IMR-90 (cell line): ENCODE data around the gene SNTG2. TPM values are rescaled to one million over a fixed set of nuclear protein-coding genes. Genes with fewer than 3 reads are reported as not detected.

ENCODE experiments used
- ATAC-seq: fragments of 200-7000 bp; cut with Tn5 transposase; 2 replicates; pipeline ENCODE4 v1.9.1; 2020; ENCODE audit warnings: low read depth, mild to moderate bottlenecking, moderate library complexity
- BruUV-seq: library from RNA; stranded (reverse); fragments of 400-500 nt; replicated peaks from 2 replicates; lab custom pipeline; 2021; lab: Mats Ljungman, UMichigan
- CTCF ChIA-PET: fragments of 300-600 bp; formaldehyde crosslinking; extraction: SDS; loops from one replicate; lab custom pipeline; 2021; ENCODE audit warnings: antibody characterized with exemption; lab: Yijun Ruan, JAX
- POLR2A ChIA-PET: fragments of 300-600 bp; sonication (Branson Sonifier 250); formaldehyde crosslinking; loops from one replicate; lab custom pipeline; 2022; ENCODE audit warnings: antibody characterized with exemption; ENCODE audit not compliant: unreplicated experiment; lab: Charles Lee
- DNase-seq: peaks from one replicate; pipeline ENCODE4 v3.0.0; 2013
- H2AFZ ChIP-seq: replicated peaks from 2 replicates; pipeline ENCODE3; 2013; ENCODE audit warnings: low read length, mild to moderate bottlenecking; ENCODE audit not compliant: poor library complexity
- H2AK5ac ChIP-seq: 2 replicates; pipeline ENCODE4 v1.6.1; 2013; ENCODE audit warnings: low read depth, low read length, inconsistent platforms
- H2AK9ac ChIP-seq: replicated peaks from 2 replicates; pipeline ENCODE3; 2013; ENCODE audit warnings: mild to moderate bottlenecking, low read depth, low read length, moderate library complexity; ENCODE audit not compliant: poor library complexity
- H2BK120ac ChIP-seq: 2 replicates; pipeline ENCODE4 v1.6.1; 2013; ENCODE audit warnings: low read depth, low read length, inconsistent platforms
- H2BK15ac ChIP-seq: 3 replicates; pipeline ENCODE4 v1.6.1; 2013; ENCODE audit warnings: low read depth, low read length, inconsistent platforms
- H2BK20ac ChIP-seq: 2 replicates; pipeline ENCODE4 v1.6.1; 2013; ENCODE audit warnings: low read depth, mild to moderate bottlenecking, inconsistent platforms, low read length, moderate library complexity
- H2BK5ac ChIP-seq: 2 replicates; pipeline ENCODE4 v1.6.1; 2013; ENCODE audit warnings: mild to moderate bottlenecking, low read depth, low read length, inconsistent platforms; ENCODE audit not compliant: poor library complexity, severe bottlenecking
- H3K14ac ChIP-seq: replicated peaks from 2 replicates; pipeline ENCODE4 v1.6.1; 2013; ENCODE audit warnings: low read depth, low read length, inconsistent platforms
- H3K18ac ChIP-seq: 2 replicates; pipeline ENCODE4 v1.6.1; 2013; ENCODE audit warnings: low read depth, low read length, control low read depth
- H3K23ac ChIP-seq: 2 replicates; pipeline ENCODE4 v1.6.1; 2013; ENCODE audit warnings: low read depth, low read length, inconsistent platforms
- H3K27ac ChIP-seq: 2 replicates; pipeline ENCODE4 v1.5.1; 2013; ENCODE audit warnings: mild to moderate bottlenecking, control low read depth, low read length; ENCODE audit not compliant: insufficient read depth
- H3K27me3 ChIP-seq: 2 replicates; pipeline ENCODE4 v1.6.1; 2013; ENCODE audit warnings: low read length; ENCODE audit not compliant: control insufficient read depth, insufficient read depth
- H3K36me3 ChIP-seq: 2 replicates; pipeline ENCODE4 v1.6.1; 2013; ENCODE audit warnings: low read length, mixed read lengths; ENCODE audit not compliant: control insufficient read depth, insufficient read depth
- H3K4ac ChIP-seq: 2 replicates; pipeline ENCODE4 v1.6.1; 2013; ENCODE audit warnings: low read depth, low read length, inconsistent platforms
- H3K4me1 ChIP-seq: 2 replicates; pipeline ENCODE4 v1.6.1; 2013; ENCODE audit warnings: low read length, mixed read lengths; ENCODE audit not compliant: control insufficient read depth, insufficient read depth
- H3K4me2 ChIP-seq: 2 replicates; pipeline ENCODE4 v1.6.1; 2013; ENCODE audit warnings: low read depth, mild to moderate bottlenecking, control low read depth, low read length, moderate library complexity
- H3K4me3 ChIP-seq: 2 replicates; pipeline ENCODE4 v1.5.1; 2013; ENCODE audit warnings: low read depth, mild to moderate bottlenecking, control low read depth, low read length, moderate library complexity; ENCODE audit not compliant: insufficient read depth
- H3K56ac ChIP-seq: 2 replicates; pipeline ENCODE4 v1.6.1; 2013; ENCODE audit warnings: low read length, inconsistent platforms; ENCODE audit not compliant: insufficient read depth; ENCODE audit errors: extremely low read depth
- H3K79me1 ChIP-seq, 2 experiments: 2 replicates each; pipeline ENCODE4 v1.6.1; 2013; ENCODE audit warnings: low read length in 2 of 2, inconsistent platforms in 1 of 2, low read depth in 1 of 2
- H3K9ac ChIP-seq: 2 replicates; pipeline ENCODE4 v1.6.1; 2013; ENCODE audit warnings: low read depth, low read length, control low read depth
- H3K9me1 ChIP-seq: 2 replicates; pipeline ENCODE4 v1.6.1; 2013; ENCODE audit warnings: low read length, inconsistent platforms; ENCODE audit not compliant: insufficient read depth
- H3K9me3 ChIP-seq: 2 replicates; pipeline ENCODE4 v1.6.1; 2013; ENCODE audit warnings: low read length; ENCODE audit not compliant: control insufficient read depth, insufficient read depth
- H4K20me1 ChIP-seq: 2 replicates; pipeline ENCODE4 v1.6.1; 2013; ENCODE audit warnings: low read length, inconsistent platforms; ENCODE audit not compliant: insufficient read depth
- H4K5ac ChIP-seq: 2 replicates; pipeline ENCODE4 v1.6.1; 2013; ENCODE audit warnings: mild to moderate bottlenecking, low read depth, low read length, control low read depth
- H4K8ac ChIP-seq, 2 experiments: 2 replicates each; pipeline ENCODE4 v1.6.1; 2013; ENCODE audit warnings: low read depth in 2 of 2, low read length in 2 of 2, control low read depth in 1 of 2, inconsistent platforms in 1 of 2
- H4K91ac ChIP-seq: 2 replicates; pipeline ENCODE4 v1.6.1; 2013; ENCODE audit warnings: low read depth, low read length, inconsistent platforms; ENCODE audit not compliant: insufficient read depth
- BHLHE40 ChIP-seq: fragments of 150-350 bp; IDR thresholded peaks from 2 replicates; pipeline ENCODE4 v1.6.1; 2016; ENCODE audit warnings: mild to moderate bottlenecking, low read depth, low read length
- CEBPB ChIP-seq: IDR thresholded peaks from 2 replicates; pipeline ENCODE4 v1.6.1; 2012; ENCODE audit warnings: low read depth, low read length, improper control_type of control experiment
- CHD1 ChIP-seq: IDR thresholded peaks from 2 replicates; pipeline ENCODE4 v1.6.1; 2012; ENCODE audit warnings: low read depth, low read length, improper control_type of control experiment
- ELK1 ChIP-seq: fragments of 150-350 bp; IDR thresholded peaks from 2 replicates; pipeline ENCODE4 v1.6.1; 2016; ENCODE audit warnings: low read depth, mild to moderate bottlenecking, low read length, moderate library complexity, borderline replicate concordance
- FOS ChIP-seq: fragments of 150-350 bp; IDR thresholded peaks from 2 replicates; pipeline ENCODE4 v1.6.1; 2016; ENCODE audit warnings: low read depth, low read length
- MAFK ChIP-seq: IDR thresholded peaks from 2 replicates; pipeline ENCODE4 v1.6.1; 2012; ENCODE audit warnings: low read depth, low read length, improper control_type of control experiment
- MAZ ChIP-seq: IDR thresholded peaks from 2 replicates; pipeline ENCODE4 v1.6.1; 2012; ENCODE audit warnings: low read depth, mild to moderate bottlenecking, low read length, improper control_type of control experiment, moderate library complexity, borderline replicate concordance
- MXI1 ChIP-seq: IDR thresholded peaks from 2 replicates; pipeline ENCODE4 v1.6.1; 2012; ENCODE audit warnings: low read depth, mild to moderate bottlenecking, low read length, moderate library complexity, borderline replicate concordance
- NFE2L2 ChIP-seq: fragments of 150-350 bp; IDR thresholded peaks from 2 replicates; pipeline ENCODE4 v1.6.1; 2016; ENCODE audit warnings: low read depth, mild to moderate bottlenecking, low read length
- POLR2A ChIP-seq: IDR thresholded peaks from 2 replicates; pipeline ENCODE4 v1.6.1; 2012; ENCODE audit warnings: mild to moderate bottlenecking, low read depth, low read length
- RAD21 ChIP-seq: IDR thresholded peaks from 2 replicates; pipeline ENCODE4 v1.6.1; 2012; ENCODE audit warnings: low read length, improper control_type of control experiment
- RCOR1 ChIP-seq: IDR thresholded peaks from 2 replicates; pipeline ENCODE4 v1.6.1; 2012; ENCODE audit warnings: mild to moderate bottlenecking, low read length, improper control_type of control experiment; ENCODE audit not compliant: insufficient replicate concordance
- RFX5 ChIP-seq: IDR thresholded peaks from 2 replicates; pipeline ENCODE4 v1.8.0; 2012; ENCODE audit warnings: low read depth, mild to moderate bottlenecking, low read length, moderate library complexity
- SMC3 ChIP-seq: fragments of 150-350 bp; IDR thresholded peaks from 2 replicates; pipeline ENCODE4 v1.6.1; 2016; ENCODE audit warnings: low read depth, mild to moderate bottlenecking, antibody characterized with exemption, low read length, moderate library complexity
- WGBS, 2 experiments: methylation state at CpG; one replicate each; pipeline versions ENCODE4 v1.1.5 to v1.1.7; 2013; ENCODE audit warnings: missing lambda C conversion rate in 2 of 2; ENCODE audit not compliant: insufficient read length in 1 of 2; ENCODE audit errors: extremely low coverage in 2 of 2; 5-methylcytosine and 5-hydroxymethylcytosine counted together
- dilution Hi-C: fragments of 300-500 bp; cut with HindIII; formaldehyde crosslinking; loops from one replicate; pipeline ENCODE4 v1.14.3; 2018; ENCODE audit warnings: low sequenced_read_pairs; ENCODE audit not compliant: unreplicated experiment
- in situ Hi-C: fragments of 300-500 bp; cut with MboI; formaldehyde crosslinking; loops from 3 replicates; pipeline ENCODE4 v1.14.3; 2019; ENCODE audit warnings: low sequenced_read_pairs, inconsistent platforms, mixed read lengths
- intact Hi-C: fragments of 100-400 bp; cut with micrococcal nuclease; formaldehyde crosslinking; loops from 2 replicates; pipeline ENCODE4 v1.10.0; 2022
- polyA plus RNA-seq, 3 experiments: library from polyadenylated mRNA; depleted of rRNA; stranded (reverse); fragments of >200 nt; gene quantifications; 2 replicates each; pipeline ENCODE4 v1.2.3, GENCODE V29; 2012; ENCODE audit warnings: low replicate concordance in 1 of 3
- total RNA-seq: library from RNA; depleted of rRNA; stranded (reverse); fragments of >200 nt; gene quantifications from 2 replicates; pipeline ENCODE4 v1.2.3, GENCODE V29; 2012
- TF ChIP-seq, protein P1 (sequence below): conservative IDR thresholded peaks from 2 replicates; pipeline ENCODE4 v1.5.1; 2012; ENCODE audit warnings: mild to moderate bottlenecking, low read depth, low read length, improper control_type of control experiment
- TF ChIP-seq, protein P2 (sequence below): fragments of 150-350 bp; IDR thresholded peaks from 2 replicates; pipeline ENCODE4 v1.6.1; 2017; ENCODE audit warnings: mild to moderate bottlenecking, antibody characterized with exemption, low read length, low read depth

Gene SNTG2
- total and polyA plus RNA-seq, 2 of the 4 experiments (the other 2 are of a cell fraction) = under 0.01 to 0.17 TPM

DNA sequence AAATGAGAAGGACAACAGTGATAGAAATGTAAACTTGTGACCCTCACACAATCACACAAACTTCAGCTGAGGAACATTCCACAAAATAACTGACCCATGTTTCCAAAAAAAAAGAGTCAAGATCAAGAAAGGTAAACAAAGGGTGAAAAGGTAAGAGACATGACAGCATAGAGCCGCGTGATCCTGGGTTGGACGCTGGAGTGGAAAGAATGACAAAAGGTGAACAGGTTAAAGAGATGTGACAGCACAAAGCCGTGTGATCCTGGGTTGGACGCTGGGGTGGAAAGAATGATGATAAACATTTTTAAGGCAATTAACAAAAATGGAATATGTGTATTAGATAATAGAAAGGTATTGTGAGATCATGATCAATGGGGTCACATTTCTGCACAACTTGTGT is 110.3 kb downstream of the SNTG2 start:
- ATAC-seq (no peak), DNase-seq (no peak)
- H2AK5ac ChIP-seq = no peak overlapping the region
- no peak overlapping the region for H2BK5ac ChIP-seq
- H3K27ac ChIP-seq = no peak overlapping the region
- H2AFZ ChIP-seq = no peak overlapping the region
- dilution Hi-C loops = no loop called here
- H4K91ac ChIP-seq = no peak overlapping the region
- H2BK15ac ChIP-seq = no peak overlapping the region
- intact Hi-C loops = no loop called here
- 51% methylated on average over 5 of the region's 5 CpGs; no CpG with 5 or more reads in 1 of the 2 experiments for WGBS, 2 experiments
- TF ChIP-seq MAFK (no peak), BHLHE40 (no peak), FOS (no peak), POLR2A (no peak), CHD1 (no peak), NFE2L2 (no peak), RAD21 (no peak), RFX5 (no peak), RCOR1 (no peak), MXI1 (no peak), CEBPB (no peak), ELK1 (no peak), MAZ (no peak), SMC3 (no peak)
- TF ChIP-seq, protein P1, sequence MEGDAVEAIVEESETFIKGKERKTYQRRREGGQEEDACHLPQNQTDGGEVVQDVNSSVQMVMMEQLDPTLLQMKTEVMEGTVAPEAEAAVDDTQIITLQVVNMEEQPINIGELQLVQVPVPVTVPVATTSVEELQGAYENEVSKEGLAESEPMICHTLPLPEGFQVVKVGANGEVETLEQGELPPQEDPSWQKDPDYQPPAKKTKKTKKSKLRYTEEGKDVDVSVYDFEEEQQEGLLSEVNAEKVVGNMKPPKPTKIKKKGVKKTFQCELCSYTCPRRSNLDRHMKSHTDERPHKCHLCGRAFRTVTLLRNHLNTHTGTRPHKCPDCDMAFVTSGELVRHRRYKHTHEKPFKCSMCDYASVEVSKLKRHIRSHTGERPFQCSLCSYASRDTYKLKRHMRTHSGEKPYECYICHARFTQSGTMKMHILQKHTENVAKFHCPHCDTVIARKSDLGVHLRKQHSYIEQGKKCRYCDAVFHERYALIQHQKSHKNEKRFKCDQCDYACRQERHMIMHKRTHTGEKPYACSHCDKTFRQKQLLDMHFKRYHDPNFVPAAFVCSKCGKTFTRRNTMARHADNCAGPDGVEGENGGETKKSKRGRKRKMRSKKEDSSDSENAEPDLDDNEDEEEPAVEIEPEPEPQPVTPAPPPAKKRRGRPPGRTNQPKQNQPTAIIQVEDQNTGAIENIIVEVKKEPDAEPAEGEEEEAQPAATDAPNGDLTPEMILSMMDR = no peak
- TF ChIP-seq, protein P2, sequence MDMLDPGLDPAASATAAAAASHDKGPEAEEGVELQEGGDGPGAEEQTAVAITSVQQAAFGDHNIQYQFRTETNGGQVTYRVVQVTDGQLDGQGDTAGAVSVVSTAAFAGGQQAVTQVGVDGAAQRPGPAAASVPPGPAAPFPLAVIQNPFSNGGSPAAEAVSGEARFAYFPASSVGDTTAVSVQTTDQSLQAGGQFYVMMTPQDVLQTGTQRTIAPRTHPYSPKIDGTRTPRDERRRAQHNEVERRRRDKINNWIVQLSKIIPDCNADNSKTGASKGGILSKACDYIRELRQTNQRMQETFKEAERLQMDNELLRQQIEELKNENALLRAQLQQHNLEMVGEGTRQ = no peak
- peaks cover 4% of the 10 kb centered on the region for H3K4me1 ChIP-seq
- CTCF ChIA-PET = no interaction called here
- H3K79me1 ChIP-seq = no peaks in the 10 kb centered on the region
- POLR2A ChIA-PET = no interaction called here
- no peak overlapping the region for H2BK20ac ChIP-seq
- no peak overlapping the region for H4K5ac ChIP-seq
- no peaks in the 10 kb centered on the region for H3K27me3 ChIP-seq
- no peak overlapping the region for H3K9ac ChIP-seq
- H3K23ac ChIP-seq = no peak overlapping the region
- BruUV-seq = no TSS peak
- no peak overlapping the region for H3K14ac ChIP-seq
- no peak overlapping the region for H3K4me3 ChIP-seq
- no peaks in the 10 kb centered on the region for H3K9me3 ChIP-seq
- H2AK9ac ChIP-seq = no peak overlapping the region
- no peak overlapping the region for H3K18ac ChIP-seq
- H2BK120ac ChIP-seq = no peak overlapping the region
- in situ Hi-C loops = no loop called here
- no peaks in the 10 kb centered on the region for H4K20me1 ChIP-seq
- H3K36me3 ChIP-seq = no peaks in the 10 kb centered on the region
- H3K9me1 ChIP-seq = no peaks in the 10 kb centered on the region
- no peak overlapping the region for H3K56ac ChIP-seq
- H3K4me2 ChIP-seq = no peak overlapping the region
- no peak overlapping the region for H3K4ac ChIP-seq
- no peak overlapping the region for H4K8ac ChIP-seq
